ENCODE results near the gene LRMDA. TPM values are rescaled to one million over a fixed set of nuclear protein-coding genes. Genes with fewer than 3 reads are reported as not detected.

Gene LRMDA
- total RNA-seq, 1 donor from 2014 or later = 0.96 TPM

- no peak for TF ChIP-seq CTCF (IDR thresholded peaks at IDR 0.05)
- peaks cover 9 to 37% of the 10 kb centered on the region in 2 donors for H3K4me1 ChIP-seq
- peak in 1 of 2 donors; percentile 71 for DNase-seq (ENCODE audit: low spot score in 2 of 2)
- no peaks in the 10 kb centered on the region for H3K9me3 ChIP-seq
- no peaks in the 10 kb centered on the region for H3K27me3 ChIP-seq
- peak overlapping the region; percentile 74 to 83 for H3K27ac ChIP-seq
- H3K4me3 ChIP-seq = no peak overlapping the region
- intact Hi-C loops (cut with DNase I) = no loop called here
- no peaks in the 10 kb centered on the region for H3K36me3 ChIP-seq
Measured at GRCh38 chr10:76459016-76459730, 1027.7 kb downstream of the LRMDA start.

- Histone ChIP-seq H3K4me1 (peaks cover 9 to 28% of the 10 kb centered on the region in 2 donors), H3K9me3 (no peaks in the 10 kb centered on the region), H3K36me3 (no peaks in the 10 kb centered on the region), H3K4me3 (no peak overlapping the region), H3K27ac (no peak overlapping the region), H3K27me3 (no peaks in the 10 kb centered on the region)
- DNase-seq (ENCODE audit: low spot score in 2 of 2) = no peak
- TF ChIP-seq CTCF (IDR thresholded peaks at IDR 0.05) = no peak
- intact Hi-C loops (cut with DNase I) = no loop called here
Measured at GRCh38 chr10:76461024-76461423, 1029.6 kb downstream of the LRMDA start.

- intact Hi-C loops (cut with DNase I) = no loop called here
- no peak for DNase-seq (ENCODE audit: low spot score in 2 of 2)
- H3K4me3 ChIP-seq = no peak overlapping the region
- no peaks in the 10 kb centered on the region for H3K36me3 ChIP-seq
- TF ChIP-seq CTCF (IDR thresholded peaks at IDR 0.05) = no peak
- H3K9me3 ChIP-seq = no peaks in the 10 kb centered on the region
- H3K27me3 ChIP-seq = no peaks in the 10 kb centered on the region
- H3K4me1 ChIP-seq = peaks cover 9 to 18% of the 10 kb centered on the region in 2 donors
- H3K27ac ChIP-seq = no peak overlapping the region
Measured at GRCh38 chr10:76463111-76463510, 1031.7 kb downstream of the LRMDA start.

GRCh38 chr10:76466836-76467503 lies 1035.5 kb downstream of the LRMDA start:
- TF ChIP-seq CTCF (IDR thresholded peaks at IDR 0.05) = no peak
- Histone ChIP-seq H3K4me3 (no peak overlapping the region), H3K4me1 (peaks cover 0 to 3% of the 10 kb centered on the region in 2 donors), H3K27me3 (no peaks in the 10 kb centered on the region), H3K36me3 (no peaks in the 10 kb centered on the region), H3K9me3 (no peaks in the 10 kb centered on the region), H3K27ac (no peak overlapping the region)
- DNase-seq (ENCODE audit: low spot score in 2 of 2) = no peak
- intact Hi-C loops (cut with DNase I) = no loop called here

- intact Hi-C loops (cut with DNase I) = no loop called here
- Histone ChIP-seq H3K9me3 (no peaks in the 10 kb centered on the region), H3K4me1 (peaks cover 0 to 3% of the 10 kb centered on the region in 2 donors), H3K27ac (no peak overlapping the region), H3K27me3 (no peaks in the 10 kb centered on the region), H3K36me3 (no peaks in the 10 kb centered on the region), H3K4me3 (no peak overlapping the region)
- DNase-seq (ENCODE audit: low spot score in 2 of 2) = no peak
- no peak for TF ChIP-seq CTCF (IDR thresholded peaks at IDR 0.05)
Measured at GRCh38 chr10:76469675-76470074, 1038.3 kb downstream of the LRMDA start.

Data from ascending aorta (tissue), 2 donors.